Stimulated activated CD4-positive, alpha-beta T cell treated with anti-CD3 and anti-CD28 coated beads, Interleukin-4, amount 100 ng/mL, for 1 hour (primary cell): ENCODE measurements around the gene IFT20.
"Not testable (repeated sequence)": the region's sequence is repeated elsewhere in the genome, so short reads cannot be mapped to it uniquely, and the experiment has no call there.

Source experiments
- DNase-seq: peaks from one replicate; pipeline ENCODE4 v3.0.0-alpha.2; 2020

The IFT20 gene

DNA sequence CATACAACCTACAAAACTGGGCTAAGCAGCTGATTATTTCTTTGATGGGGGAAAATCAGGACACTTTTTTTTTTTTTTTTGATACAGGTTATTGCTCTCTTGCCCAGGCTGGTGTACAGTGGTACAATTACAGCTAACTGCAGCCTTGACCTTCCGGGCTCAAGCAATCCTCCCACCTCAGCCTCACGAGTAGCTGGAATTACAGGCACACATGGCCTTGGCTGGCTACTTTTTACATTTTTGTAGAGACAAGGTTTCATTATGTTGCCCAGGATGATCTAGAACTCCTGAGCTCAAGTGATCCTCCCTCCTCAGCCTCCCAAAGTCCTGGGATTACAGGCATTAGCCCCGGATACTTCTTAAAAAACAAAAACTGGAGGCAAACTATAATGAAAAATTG, 36.8 kb downstream of the IFT20 start:
- no peak for DNase-seq

DNA sequence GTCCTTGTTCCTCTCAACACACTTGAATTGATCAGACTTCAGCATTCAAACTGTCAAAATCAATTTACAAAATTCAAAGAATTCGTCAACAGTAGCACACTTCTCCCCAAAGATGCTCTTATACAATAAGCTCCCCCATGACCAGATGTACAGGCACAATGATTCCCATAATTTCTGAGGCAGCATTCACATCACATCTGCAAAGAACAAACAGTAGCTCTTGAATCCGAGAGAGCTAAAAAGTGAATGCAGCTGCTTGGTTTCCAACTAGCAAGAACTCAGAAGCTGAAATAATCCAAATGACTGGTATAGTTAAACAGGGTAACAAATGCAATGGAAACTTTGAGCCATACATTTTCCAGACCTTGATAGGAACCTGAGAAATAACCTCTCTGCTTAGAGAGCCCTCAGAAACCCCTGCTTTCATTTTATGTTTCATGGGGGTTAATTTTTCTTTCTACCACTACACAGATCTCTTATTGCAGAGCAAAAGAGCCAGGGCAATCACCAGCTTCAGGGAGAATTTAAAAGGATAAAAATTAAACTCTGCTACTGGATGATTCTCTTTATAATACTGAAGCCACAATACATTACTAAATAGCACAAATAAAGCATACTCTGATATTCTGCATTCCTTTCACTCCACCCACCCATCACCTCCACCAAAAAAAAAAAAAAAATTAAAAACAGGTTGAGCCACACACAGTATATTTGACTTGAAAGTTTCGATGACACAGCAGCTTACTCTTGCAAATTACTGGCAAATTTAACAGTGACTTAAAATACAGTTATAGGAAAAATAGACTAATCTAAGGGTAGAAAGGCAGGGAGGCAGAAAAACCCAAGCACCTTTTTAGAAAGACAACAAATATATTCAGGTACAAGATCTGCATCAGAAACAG, 39.3 kb downstream of the IFT20 start:
- DNase-seq = no peak

DNA sequence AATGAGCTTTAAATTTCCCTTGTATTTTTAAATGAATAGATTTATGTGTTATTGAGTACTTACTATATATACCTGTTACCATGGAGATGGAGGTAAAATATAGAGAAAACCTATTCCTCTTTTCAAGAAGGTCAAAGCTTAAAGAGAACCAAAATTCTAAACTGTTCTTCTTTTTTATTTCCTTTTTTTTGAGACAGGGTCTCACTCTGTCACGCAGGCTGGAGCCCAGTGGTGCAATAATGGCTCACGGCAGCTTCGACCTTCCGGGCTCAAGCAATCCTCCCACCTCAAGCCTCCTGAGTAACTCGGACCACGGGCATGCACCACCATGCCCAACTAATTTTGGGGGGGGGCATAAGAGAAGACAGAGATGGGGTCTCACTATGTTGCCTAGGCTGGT, 41.3 kb downstream of the IFT20 start:
- no peak for DNase-seq

DNA sequence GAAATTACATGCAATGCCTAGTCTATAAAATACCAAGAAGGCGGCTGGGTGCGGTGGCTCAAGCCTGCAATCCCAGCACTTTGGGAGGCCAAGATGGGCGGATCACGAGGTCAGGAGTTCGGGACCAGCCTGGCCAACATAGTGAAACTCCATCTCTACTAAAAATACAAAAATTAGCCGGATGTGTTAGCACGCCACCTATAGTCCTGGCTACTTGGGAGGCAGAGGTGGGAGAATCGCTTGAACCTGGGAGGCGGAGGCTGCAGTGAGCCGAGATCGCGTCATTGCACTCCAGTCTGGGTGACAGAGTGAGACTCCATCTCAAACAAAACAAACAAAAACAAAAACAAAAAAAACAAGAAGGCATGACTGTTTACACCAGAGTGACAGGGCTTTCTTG, 42.4 kb downstream of the IFT20 start:
- DNase-seq = not testable (repeated sequence)

DNA sequence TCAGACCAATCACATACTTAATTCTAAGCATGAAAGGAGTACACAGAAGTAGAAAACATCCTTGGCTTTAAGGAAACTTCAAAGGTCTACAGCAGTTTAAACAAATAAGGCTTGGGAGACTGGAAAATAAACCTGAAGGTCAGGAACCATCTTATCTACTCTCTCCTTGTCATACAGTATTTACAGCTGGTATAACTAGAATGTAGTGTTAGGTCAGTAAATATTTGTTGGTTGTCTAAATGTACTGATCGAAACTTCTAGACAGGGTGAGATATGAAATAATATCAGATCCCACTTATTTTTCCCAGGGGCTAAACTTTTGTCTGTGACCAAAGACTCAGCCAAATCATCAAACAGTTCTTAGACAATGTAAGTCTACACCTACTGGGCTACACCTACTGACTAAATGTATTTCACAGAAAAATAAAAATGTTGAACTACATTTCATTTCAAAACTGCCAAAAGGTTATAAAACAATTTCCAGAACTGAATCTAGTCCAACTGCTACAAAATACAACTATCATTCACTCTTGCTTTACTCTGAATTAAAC, 43.4 kb downstream of the IFT20 start:
- no peak for DNase-seq

DNA sequence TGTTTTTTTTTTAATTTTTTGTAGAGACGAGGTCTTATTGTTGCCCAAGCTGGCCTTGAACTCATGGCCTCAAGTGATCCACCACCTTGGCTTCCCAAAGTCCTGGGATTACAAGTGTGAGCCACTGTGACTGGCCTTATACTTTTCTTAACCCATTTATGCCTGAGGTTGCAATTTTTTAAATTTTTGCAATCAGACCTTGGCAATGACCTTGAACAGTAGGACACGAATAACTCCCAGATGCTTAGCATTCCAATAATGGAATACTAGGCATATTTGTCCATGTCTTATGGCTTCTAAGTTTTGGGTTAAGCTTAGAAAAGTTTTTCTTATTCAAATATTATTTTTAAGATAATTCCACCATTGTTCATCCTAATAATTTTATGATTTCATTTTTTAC, 44.6 kb downstream of the IFT20 start:
- DNase-seq = no peak

DNA sequence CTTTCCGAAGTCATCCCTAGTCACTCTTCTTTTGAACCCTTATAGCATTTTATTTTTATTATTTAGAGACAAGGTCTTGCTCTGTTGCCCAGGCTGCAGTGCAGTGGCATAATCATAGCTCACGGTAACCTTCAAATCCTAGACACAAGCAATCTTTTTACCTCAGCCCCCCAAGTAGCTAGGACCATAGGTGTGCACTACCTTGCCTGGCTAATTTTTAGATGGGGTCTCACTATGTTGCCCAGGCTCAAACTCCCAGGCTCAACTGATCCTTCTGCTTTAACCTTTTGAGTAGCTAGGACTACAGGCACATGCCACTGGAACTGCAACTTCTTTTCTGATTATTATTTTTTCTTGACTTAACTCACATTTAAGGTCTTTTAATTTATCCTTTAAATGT, 49.3 kb downstream of the IFT20 start:
- no peak for DNase-seq

DNA sequence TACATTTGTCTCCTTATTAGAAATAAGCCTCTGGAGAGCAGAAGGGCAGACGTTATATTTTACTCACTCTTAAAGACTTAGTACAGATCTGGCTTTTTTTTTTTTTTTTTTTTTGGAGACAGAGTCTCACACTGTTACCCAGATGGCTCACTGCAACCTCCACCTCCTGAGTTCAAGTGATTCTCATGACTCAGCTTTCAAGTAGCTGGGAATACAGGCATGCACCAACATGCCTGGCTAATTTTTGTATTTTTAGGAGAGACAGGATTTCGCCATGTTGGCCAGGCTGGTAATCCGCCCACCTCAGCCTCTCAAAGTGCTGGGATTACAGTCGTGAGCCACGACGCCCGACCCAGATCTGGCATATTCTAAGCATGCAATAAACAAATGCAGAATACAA, 52.7 kb downstream of the IFT20 start:
- DNase-seq = no peak

DNA sequence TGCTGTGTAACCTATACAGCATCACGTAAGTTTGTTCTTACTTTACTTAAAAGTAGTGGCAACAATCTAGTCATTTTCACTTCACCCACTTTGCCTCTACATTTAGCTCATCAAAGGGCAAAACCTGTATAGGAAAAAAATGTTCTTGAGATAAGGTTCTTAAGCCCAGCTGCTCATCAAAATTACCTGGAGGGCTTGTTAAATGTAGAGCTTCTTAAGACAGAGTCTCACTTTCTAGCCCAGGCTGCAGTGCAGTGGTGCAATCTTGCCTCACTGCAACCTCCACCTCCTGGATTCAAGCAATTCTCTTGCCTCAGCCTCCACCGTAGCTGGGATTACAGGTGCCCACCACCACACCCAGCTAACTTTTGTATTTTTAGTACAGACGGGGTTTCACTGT, 54.4 kb downstream of the IFT20 start:
- no peak for DNase-seq

DNA sequence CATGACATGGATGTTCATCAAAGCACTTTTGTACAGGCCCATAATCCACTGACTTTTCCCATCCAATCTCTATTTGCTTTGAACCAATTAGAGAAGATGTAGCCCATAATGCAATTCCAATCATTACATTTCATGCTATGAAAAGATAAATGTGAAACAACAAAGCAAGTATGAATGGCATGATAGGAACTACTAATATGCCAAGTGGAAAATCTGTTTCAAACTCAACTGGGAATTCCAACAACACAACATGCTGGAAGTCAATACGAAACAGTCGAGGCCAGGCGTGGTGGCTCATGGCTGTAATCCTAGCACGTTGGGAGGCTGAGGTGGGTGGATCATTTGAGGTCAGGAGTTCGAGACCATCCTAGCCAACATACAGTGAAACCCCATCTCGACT, 55.9 kb downstream of the IFT20 start:
- no peak for DNase-seq
